ENCODE measurements around the gene SIPA1L3.
A peak's percentile ranks its signal among the peaks of the same experiment; 100 is the strongest.

Gene SIPA1L3

DNA sequence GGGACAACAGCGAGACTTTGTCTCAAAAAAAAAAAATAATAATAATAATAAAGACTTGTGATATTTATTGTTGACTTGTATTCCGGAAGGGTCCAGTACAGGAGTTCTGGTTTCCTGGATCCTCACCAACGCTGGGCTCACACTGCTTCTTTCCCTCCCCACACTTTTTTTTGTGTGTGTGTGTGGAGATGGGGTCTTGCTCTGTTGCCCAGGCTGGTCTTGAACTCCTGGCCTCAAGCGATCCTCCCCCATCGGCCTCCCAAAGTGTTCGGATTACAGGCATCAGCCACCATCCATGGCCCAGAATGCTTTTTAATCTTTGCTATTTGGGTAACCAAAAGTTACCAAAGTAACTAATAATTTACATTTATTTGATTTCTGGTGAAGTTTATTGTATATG, 39.1 kb downstream of the SIPA1L3 start:
- no peak for DNase-seq (ENCODE audit: low read depth)

GRCh38 chr19:37947778-37948177, 40.8 kb downstream of the SIPA1L3 start:
- no peak for DNase-seq (ENCODE audit: low read depth)

DNA sequence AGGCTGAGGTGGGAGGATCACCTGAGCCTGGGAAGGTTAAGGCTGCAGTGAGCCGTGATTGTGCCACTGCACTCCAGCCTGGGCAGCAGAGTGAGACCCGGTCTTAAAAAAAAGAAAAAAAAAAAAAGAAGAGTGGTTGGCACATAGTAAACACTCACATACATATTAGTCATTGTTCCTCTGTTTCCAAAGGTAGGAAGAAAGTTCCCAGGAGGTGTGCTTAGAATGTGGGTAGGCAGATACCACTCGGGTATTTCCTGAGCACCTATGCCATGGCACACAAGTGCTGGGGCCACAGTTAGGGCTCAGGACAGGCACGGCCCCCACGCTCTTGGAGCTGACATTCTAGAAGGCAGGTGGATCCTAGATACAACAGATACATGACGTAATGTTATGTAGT, 41.4 kb downstream of the SIPA1L3 start:
- no peak for DNase-seq (ENCODE audit: low read depth)

DNA sequence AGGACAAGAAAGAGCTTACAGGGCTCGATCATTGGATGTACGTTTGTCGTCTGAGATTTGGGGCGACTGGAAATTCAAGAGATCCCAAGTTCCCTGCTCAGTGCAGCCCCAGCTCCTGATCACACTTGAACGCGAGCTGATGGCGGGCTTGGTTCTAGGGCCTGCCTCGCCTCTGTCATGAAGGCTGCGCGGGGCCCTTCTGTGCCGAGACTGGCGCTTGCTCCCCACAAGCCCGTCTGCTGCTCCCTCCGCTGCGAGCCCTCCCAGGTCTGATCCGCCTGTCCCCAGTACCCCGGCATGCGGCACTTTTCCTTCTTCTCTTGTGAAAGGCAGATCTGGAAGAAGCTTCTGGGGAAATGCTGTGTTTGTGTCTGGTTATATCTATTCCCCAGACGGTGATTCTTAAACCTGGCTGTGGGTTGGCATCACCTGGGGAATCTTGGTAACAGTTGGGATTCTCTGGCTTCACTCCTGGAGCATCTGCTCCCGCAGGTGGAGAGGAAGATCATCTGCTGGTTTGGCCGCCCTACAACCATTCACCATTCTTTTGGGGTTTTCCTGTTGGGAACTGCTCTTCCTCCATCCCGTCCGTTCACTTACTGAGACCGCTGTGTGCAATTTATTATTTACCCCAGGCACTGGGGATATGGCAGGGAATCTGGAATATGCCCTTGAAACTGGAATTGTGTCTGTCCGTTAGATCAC, 43.6 kb downstream of the SIPA1L3 start:
- no peak for DNase-seq (ENCODE audit: low read depth)

DNA sequence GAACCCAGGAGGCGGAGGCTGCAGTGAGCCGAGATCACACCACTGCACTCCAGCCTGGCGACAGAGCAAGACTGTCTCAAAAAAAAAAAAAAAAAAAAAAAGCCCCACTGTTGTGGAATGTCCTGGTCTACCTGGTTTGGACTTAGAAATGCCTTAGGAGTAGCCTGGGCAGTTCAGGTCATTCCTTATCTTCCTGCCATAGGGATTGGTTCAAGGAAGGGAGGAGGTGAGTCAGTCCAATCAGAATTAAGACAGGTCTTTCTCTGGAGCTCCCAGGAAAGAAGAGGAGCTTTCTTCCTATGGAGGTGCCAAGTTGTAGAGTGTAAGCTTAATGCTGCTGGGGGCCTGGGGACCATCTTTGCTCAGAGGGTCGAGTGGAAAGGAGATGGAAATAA, 44.8 kb downstream of the SIPA1L3 start:
- DNase-seq (ENCODE audit: low read depth) = no peak

DNA sequence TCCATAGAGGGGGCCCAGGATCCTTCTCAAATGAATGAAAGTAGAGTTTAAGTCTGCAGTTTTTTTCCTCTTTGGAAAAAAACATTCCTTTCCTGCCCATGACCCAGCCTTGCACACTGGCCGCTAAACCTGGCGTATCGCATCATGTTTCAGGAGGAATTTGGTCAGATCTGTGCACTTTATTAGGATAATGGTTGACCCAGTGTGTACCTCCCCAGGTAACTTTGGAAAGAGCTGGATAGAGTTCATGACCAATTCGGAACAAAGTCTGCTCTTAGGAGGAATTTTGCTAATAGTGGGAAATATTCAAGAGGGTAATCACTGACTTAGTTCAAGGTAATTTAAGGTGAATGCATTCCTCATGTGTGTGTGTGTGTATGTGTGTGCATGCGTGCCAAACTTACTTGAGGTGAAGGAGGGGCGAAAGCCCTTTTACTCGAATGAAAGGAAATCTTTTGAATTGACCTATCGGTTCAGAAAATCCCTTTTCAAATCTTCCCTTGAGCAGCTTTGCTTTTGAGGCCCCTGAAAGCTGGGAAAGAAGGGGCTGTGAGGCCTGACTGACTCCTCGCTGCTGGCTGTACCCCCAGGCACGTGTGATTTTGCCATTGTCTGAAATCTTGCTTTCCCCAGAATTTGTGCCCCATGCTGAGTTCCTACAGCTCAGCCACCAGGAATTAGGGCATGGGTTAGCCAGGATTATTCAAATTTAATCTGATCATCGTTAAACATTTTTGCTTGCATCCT, 46.3 kb downstream of the SIPA1L3 start:
- no peak for DNase-seq (ENCODE audit: low read depth)

DNA sequence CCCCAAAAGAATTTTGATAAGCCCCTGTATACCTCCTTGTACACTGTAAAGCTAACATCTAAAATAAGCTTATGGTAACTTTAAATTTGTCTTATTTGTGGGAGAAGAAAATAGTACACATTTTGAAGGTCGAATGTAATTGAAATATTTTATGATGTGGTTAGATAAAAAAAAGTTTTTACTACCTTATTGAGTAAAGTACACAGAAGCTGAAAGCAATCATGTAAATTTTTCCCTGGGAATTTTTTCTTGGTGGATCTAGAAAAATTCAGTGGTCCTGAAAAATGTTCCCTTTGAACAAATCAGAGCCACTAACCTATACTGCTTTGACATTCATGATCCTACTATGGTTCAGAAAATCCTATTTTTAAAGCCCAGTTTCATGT, 46.9 kb downstream of the SIPA1L3 start:
- no peak for DNase-seq (ENCODE audit: low read depth)

GRCh38 chr19:37954421-37954874, 47.4 kb downstream of the SIPA1L3 start:
- no peak for DNase-seq (ENCODE audit: low read depth)

DNA sequence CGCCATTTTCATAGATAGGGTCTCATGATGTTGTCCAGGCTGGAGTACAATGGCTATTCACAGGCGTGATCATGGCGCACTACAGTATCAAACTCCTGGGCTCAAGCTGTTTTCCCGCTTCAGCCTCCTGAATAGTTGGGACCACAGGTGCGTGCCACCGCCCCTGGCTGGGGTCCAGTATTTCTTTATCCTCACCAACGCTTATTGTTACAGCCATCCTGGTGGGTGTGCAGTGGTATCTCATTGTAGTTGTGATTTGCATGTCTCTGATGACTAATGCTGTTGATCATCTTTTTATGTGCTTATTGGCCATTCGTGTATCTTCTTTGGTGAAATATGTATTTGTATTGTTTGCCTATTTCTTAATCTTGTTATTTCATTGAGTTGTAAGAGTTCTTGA, 49.0 kb downstream of the SIPA1L3 start:
- DNase-seq (ENCODE audit: low read depth) = no peak

- DNase-seq (ENCODE audit: low read depth) = no peak
Observed at GRCh38 chr19:37957176-37957575, 50.2 kb downstream of the SIPA1L3 start.

DNA sequence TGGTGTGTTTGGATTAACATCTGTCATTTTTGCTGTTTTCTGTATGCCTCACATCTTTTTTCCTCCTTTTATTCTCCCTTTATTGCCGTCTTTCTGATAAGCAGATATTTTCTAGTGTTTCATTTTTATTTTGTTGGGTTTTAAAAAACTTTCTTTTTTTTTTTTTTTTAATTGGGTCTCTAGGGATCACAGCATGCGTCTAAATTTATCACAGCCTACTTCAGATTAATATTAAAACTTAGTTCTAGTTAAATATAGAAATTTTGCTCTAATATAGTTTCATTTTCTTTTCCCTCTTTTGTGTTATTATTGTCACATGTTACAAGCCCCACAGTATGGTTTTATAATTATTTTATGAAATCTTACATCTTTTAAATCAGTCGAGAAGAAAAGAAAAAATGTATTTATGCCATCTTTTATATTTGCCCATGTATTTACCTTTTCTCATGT, 52.7 kb downstream of the SIPA1L3 start:
- no peak for DNase-seq (ENCODE audit: low read depth)

GRCh38 chr19:37961198-37961597, 54.2 kb downstream of the SIPA1L3 start:
- no peak for DNase-seq (ENCODE audit: low read depth)

- DNase-seq (ENCODE audit: low read depth) = no peak
Observed at GRCh38 chr19:37963190-37963936, 56.4 kb downstream of the SIPA1L3 start.

- DNase-seq (ENCODE audit: low read depth) = no peak
Observed at GRCh38 chr19:37964109-37964508, 57.1 kb downstream of the SIPA1L3 start.

GRCh38 chr19:37966211-37966661, 59.2 kb downstream of the SIPA1L3 start:
- peak; percentile 28 for DNase-seq (ENCODE audit: low read depth)

DNA sequence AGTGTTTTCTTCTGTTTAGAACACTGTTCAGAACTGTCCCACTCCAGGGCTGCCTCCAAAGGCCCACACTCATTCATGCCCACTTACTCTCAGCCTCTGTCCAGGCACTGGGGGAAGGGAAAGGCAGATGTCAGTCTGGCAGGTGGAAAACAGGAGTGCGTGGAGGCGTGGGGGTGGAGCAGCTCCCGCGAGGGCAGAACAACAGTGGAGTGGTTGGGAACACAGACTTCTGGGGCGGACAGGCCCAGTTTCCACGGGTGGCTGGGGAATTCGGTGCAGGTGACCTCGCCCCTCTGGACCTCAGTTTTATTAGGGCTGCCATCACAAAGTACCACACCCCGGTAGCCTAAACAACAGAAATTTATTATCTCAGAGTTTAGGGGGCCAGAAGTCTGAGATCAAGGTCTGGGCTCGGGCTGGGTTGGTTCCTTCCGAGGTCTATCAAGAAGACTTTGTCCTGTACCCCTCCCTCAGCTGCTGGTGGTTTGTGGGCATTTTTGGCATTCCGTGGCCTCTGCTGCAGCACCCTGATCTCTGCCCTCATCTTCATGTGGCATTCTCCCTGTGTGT, 59.7 kb downstream of the SIPA1L3 start:
- no peak for DNase-seq (ENCODE audit: low read depth)

DNA sequence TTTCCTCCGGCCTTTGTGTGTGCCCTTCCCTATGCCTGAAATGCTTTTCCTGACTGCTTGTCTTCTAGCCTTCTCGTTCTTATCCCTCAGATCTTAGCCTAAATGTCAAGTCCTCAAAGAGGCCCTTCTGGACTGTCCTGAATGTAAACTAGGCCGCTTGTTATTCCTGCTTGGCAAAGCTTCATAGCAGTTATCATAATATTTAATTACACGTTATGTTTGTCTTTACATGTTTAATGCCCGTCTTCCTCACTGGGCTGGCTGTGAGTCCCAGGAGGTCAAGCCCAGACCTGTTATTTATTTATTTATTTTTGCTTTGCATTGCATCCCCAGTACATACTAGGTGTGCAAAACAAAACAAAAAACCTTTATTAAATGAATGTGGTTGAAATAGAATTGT, 62.7 kb downstream of the SIPA1L3 start:
- DNase-seq (ENCODE audit: low read depth) = no peak

GRCh38 chr19:37970699-37971098, 63.7 kb downstream of the SIPA1L3 start:
- no peak for DNase-seq (ENCODE audit: low read depth)

DNA sequence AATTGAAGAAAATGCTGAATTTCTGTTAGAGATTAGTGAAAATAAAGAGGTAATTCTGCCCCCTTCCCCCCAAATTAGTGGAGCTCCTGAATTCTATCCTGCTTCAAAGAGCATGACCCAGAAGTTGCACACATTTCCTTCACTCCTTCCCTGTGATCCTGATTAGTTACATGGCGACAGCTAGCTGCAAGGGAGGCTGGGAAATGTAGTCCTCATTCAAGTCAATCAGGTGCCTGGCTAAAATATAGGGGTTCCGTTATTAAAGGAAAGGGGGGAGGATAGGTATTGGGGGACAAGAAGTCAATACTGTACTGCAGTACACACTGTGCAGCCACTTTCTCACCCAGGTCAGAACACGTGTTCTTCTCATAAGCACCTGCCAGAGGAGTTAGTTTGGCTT, 65.8 kb downstream of the SIPA1L3 start:
- DNase-seq (ENCODE audit: low read depth) = no peak

- DNase-seq (ENCODE audit: low read depth) = no peak
Observed at GRCh38 chr19:37973666-37974065, 66.7 kb downstream of the SIPA1L3 start.

GRCh38 chr19:37975071-37975470, 68.1 kb downstream of the SIPA1L3 start:
- no peak for DNase-seq (ENCODE audit: low read depth)
